GM19455 (cell line): ENCODE measurements around the gene AQP12B.
"Not testable (repeated sequence)": the region's sequence is repeated elsewhere in the genome, so short reads cannot be mapped to it uniquely, and the experiment has no call there.

Experiments used
- ATAC-seq: cut with Tn5 transposase; IDR thresholded peaks from one replicate; pipeline ENCODE4 v1.9.1; 2021; ENCODE audit not compliant: unreplicated experiment

The AQP12B gene

GRCh38 chr2:240682431-240683224 lies at the start of gene AQP12B:
TSS of gene AQP12B (minus strand) at chr2:240682885. CDS start at chr2:240682837, 48 bp downstream.
- not testable (repeated sequence) for ATAC-seq

GRCh38 chr2:240732184-240732583 lies 49.5 kb upstream of the AQP12B start:
- no peak for ATAC-seq

DNA sequence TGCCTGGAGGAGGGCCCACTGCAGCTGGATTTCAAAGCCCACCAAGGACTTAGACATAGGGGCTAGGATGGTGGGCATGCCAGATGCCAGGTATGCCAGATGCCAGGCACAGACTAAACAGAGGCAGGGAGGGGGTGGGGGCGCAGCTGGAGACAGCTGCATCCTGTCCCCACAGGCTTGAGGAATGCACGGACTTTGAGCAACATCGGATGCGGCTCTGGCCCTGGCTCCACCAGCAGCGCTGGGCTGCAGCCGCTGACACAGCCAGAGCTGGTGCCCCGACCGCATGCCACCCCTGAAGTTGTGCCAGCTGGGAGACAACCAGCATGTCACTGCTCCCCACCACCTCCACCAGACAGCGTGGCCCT lies 48.5 kb upstream of the AQP12B start:
- no peak for ATAC-seq

GRCh38 chr2:240730501-240731177 lies 48.0 kb upstream of the AQP12B start:
- ATAC-seq = no peak

DNA sequence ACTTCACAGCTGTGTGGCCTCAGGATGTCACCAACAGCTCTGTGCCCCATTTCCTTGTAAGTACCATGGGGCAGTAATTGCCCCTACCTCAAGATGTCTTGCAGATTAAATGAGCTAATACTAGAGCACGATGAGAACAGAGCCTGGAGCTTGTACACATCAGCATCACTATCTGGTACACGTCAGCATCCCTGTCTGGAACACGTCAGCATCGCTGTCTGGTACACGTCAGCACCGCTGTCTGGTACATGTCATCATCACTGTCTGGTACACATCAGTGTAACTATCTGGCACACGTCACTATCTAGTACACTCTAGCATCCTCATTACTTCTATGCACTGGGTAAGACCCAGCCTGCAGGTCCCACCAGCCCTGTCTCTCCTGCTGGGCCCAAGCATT lies 46.1 kb upstream of the AQP12B start:
- no peak for ATAC-seq

DNA sequence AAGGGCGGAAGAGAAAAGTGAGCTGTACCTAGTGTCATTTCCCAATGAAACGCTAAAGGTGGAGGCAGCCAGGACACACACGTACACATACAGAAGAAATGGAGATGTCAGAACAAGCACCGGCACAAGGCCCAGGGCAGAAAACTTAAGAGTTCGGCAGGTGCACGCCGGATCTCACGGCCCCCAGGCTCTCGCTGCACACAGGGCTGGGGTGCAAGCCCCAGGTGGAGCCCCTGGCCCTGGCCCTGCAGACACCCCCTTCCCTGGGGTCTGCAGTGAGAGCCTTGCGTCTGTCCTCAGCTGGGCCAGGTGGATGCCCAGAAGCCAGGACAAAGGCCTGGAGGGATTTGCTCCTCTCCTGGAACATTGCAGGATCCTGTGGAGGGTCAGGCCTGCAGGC lies 45.7 kb upstream of the AQP12B start:
- ATAC-seq = no peak

DNA sequence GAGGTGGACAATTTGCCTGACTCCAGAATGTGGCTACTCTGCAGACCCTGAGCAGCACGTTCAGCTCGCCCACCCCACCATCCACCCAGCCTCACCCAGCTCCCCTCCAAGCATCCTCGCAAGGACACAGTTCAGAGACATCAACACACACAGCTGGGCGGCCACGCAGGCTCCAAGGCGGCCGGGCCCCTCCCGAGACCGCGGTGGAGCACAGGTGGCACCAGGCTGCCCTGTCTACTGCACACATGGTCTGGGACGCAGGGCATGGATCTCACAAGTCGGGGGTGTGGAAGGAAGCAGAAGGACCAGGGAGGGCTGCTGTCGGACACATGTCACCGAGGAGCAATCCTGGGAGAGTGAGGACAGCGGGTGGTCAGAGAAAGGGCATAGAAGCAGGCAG lies 45.2 kb upstream of the AQP12B start:
- no peak for ATAC-seq

DNA sequence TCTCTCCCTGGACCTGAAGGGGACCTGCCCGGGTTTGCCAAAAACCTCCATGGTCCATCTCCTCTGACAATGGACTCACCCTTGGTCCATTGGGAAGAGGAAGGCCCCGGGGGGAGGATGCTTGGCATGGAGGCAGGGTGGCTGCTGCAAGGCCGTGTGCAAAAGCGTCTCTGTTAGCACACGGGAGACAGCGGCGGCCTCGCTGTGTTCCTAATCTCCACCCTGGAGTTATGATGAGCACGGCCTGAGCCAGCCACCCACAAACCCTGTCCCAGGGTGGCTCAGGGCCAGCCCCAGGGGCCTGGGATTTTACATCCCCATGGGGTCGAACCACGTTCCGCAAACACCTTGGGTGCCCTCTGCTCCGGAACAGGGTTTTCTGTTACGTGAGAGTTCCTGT lies 44.8 kb upstream of the AQP12B start:
- no peak for ATAC-seq

- no peak for ATAC-seq
These were observed 44.2 kb upstream of the AQP12B start for GRCh38 chr2:240726876-240727275.

- no peak for ATAC-seq
These were observed 43.0 kb upstream of the AQP12B start for GRCh38 chr2:240725671-240726070.

DNA sequence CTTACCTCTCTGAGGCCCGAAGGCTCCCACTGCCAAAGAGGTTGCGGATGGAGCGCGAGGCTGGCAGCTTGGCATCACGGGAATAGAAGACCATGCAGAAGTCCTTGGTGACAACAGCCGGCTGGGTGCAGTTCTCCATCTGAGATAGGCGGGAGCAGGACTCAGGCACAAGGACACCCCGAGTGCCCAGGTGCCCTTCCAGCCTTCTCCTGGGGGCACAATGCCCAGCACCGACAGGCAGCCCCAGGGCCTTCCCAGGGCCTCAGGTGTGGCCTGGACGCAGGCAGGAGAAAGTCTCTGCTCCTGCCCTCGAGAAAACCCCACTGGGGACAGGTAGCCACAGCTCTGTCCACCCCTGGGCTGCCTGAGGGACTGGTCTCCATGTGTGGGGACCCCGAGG lies 42.6 kb upstream of the AQP12B start:
- ATAC-seq = no peak

DNA sequence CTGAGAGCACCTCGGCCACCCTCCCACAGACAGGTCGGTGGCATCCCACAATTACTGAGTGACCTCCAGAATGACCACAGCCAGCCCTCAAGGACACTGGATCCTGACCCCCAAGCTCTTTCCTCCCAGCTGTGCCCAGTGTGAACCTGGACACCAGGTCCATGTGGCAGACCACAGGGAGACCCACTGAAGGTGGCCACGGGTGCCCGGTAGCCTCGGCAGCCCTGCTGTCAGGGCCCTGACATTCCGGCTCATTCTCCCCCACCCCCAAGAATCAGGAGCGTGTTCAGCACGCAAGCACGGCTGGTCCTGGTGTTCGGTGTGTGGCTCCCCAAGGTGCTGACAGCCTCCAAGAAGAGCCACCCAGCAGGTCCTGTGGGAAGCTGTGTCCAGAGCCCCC lies 41.7 kb upstream of the AQP12B start:
- no peak for ATAC-seq

DNA sequence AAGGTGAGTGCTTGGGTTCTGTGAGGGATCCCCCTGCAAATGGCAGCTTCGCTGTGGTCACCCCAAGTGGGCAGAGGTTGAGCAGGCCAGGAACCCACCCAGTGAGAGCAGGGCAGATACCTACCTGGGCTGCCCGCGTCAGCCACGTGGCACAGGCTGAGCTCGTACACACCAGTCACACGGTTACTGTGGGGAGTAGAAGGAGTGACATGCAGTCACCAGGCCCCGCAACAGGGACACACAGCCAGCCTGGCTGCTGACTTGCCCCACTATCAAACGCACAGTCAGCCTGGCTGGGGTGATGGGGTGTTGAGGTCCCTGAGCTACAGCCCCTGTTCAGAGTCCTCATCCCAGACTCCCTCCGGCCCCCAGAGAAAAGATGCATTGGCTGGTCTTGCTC lies 41.2 kb upstream of the AQP12B start:
- no peak for ATAC-seq

DNA sequence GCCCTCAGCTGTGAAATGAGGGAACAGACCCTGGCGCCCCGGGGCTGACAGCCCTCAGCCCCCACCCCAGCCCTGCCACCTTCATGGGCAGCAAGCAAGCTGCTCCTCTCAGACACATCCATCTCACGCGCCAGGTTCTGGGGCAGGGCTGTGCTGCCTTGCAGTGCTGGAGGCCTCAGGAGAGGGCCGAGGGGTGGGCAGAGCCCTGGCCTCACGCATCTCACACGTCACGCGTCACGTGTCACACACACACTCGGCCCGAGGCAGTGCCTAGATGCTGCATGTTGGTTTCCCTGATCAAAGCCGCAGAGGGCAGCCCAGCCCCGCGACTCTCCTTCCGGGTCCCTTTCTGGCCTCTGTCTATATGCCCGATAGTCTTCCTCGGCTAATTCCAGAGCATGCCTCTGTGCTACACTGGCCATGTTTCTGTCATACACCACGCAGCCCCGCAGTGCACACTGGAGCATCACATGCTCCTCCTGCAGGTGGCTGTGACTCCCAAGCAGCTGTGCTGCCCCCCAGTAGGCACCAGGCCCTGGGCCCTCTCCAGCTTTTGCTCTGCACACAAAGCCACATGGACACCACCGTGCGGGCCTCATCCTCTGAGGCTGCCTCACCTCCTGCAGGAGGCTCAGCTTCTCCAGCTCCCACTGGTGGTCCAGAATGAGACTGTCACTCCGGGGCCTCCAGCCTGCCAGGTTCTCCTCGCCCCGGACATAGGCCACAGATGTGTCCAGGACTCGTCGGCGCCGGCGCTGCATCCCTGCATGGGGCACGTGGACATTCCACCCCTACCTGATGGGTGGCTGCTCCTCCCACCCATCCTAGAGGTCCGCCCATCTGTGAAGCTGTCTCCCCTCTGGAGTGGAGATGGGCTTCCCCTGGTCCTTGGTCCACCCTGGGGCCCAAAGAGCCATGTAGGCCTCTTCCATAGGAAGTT lies 40.4 kb upstream of the AQP12B start:
- no peak for ATAC-seq

DNA sequence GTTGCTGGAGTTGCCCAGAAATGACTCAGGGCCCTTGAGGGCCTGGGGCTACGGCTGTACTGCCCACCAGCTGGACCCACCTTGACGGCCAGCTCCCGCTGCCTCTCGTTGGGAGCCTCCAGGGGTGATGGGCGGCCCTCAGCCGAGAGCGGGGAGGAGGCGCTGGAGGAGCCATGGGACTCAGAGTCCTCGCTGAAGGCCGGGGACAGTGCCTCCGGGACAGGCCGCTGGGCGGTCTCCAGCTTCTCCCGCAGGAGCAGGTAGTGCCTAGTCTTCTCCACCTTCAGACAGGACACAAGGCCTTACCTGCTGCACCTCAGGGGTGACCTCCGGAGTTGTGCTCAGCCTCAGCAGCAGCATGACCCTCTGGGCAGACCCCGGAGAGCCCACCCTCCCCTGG lies 39.7 kb upstream of the AQP12B start:
- ATAC-seq = no peak

GRCh38 chr2:240721596-240722180 lies 39.0 kb upstream of the AQP12B start:
- no peak for ATAC-seq

- ATAC-seq = no peak
These were observed 38.3 kb upstream of the AQP12B start for GRCh38 chr2:240720686-240721595.

GRCh38 chr2:240719676-240720545 lies 37.2 kb upstream of the AQP12B start:
- no peak for ATAC-seq

DNA sequence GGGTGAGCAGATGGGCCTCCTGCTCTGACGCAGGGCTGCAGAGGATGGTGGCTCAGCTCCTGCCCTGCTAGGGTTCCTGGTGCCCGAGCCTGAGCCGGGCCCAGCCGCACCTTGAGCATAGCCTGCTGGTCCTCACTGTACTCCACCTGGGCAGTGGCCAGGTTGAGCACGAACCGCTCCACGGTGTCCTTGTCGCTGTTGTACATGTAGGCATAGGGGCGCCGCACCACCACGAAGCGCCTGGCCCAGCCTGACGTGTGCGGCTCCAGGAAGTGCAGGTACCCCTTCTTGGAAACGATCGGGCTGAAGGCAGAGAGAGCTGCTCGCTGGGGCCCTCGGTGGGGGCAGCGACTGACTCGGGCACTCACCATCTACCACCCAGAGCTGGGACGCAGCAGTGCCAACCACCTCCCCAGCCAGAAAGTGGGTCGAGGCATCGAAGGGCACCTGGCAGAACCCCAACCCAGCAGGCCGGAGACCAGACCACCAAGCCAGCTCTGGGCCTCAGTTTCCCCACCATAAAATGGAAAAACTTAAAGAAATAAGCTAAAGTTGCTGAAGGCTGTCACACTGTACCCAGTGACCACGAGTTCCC lies 36.3 kb upstream of the AQP12B start:
- no peak for ATAC-seq
